BJ (cell line): ENCODE data around the gene SORBS2. TPM values are rescaled to one million over a fixed set of nuclear protein-coding genes. Genes with fewer than 3 reads are reported as not detected.
A peak's percentile ranks its signal among the peaks of the same experiment; 100 is the strongest.

Experiments
- CTCF ChIA-PET: fragments of 350-600 bp; formaldehyde crosslinking; extraction: SDS; loops from one replicate; lab custom pipeline; 2021; ENCODE audit warnings: antibody characterized with exemption, inconsistent platforms; lab: Yijun Ruan, JAX
- POLR2A ChIA-PET: fragments of 300-600 bp; sonication (Branson Sonifier 250); formaldehyde crosslinking; extraction: SDS; loops from one replicate; lab custom pipeline; 2021; ENCODE audit warnings: antibody characterized with exemption; lab: Charles Lee
- DNase-seq: peaks from one replicate; pipeline ENCODE4 v3.0.0-alpha.2; 2011; ENCODE audit warnings: low read depth
- H3K27me3 ChIP-seq: 2 replicates; pipeline ENCODE4 v1.6.0; 2011; ENCODE audit warnings: low read length; ENCODE audit not compliant: control insufficient read depth, insufficient read depth
- H3K36me3 ChIP-seq: 2 replicates; pipeline ENCODE4 v1.5.1; 2011; ENCODE audit warnings: low read length; ENCODE audit not compliant: control insufficient read depth, insufficient read depth
- H3K4me3 ChIP-seq: 2 replicates; pipeline ENCODE4 v1.5.1; 2011; ENCODE audit warnings: low read depth, mild to moderate bottlenecking, control low read depth, low read length
- polyA plus RNA-seq: library from polyadenylated mRNA; depleted of rRNA; stranded (reverse); fragments of >200 nt; gene quantifications from 2 replicates; pipeline ENCODE4 v1.2.3, GENCODE V29; 2011
- TF ChIP-seq, protein P1 (sequence below): IDR thresholded peaks from 2 replicates; pipeline ENCODE4 v1.5.1; 2011; ENCODE audit warnings: low read depth, mild to moderate bottlenecking, control low read depth, inconsistent platforms, low read length, moderate library complexity; ENCODE audit not compliant: insufficient read depth

The SORBS2 gene
- polyA plus RNA-seq, 1 experiment, result 9.1 TPM

DNA sequence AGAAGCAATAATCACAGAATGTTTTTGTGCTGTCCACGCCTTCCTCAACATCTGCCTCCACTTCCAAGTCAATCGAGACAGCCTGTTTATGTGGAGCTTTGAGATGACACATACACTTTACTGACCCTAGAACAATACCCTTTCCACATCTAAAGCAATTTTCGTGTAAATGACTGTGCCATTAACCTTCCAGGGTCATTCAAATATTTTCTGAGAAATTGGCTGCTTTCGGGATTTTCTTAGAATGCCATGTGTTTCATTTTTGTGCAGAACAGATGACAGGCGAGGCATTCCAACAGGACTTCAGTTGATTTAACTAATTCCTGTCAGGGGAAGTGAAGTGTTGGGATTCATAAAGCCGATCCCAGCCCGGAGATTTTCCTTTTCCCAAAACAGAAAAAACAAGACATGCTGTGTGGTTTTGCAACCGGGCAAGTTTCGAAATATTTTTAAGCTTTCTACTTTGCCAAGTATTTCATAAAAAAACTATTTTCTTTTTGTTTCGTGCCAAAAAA is 73.9 kb downstream of the SORBS2 start:
- TF ChIP-seq, protein P1, sequence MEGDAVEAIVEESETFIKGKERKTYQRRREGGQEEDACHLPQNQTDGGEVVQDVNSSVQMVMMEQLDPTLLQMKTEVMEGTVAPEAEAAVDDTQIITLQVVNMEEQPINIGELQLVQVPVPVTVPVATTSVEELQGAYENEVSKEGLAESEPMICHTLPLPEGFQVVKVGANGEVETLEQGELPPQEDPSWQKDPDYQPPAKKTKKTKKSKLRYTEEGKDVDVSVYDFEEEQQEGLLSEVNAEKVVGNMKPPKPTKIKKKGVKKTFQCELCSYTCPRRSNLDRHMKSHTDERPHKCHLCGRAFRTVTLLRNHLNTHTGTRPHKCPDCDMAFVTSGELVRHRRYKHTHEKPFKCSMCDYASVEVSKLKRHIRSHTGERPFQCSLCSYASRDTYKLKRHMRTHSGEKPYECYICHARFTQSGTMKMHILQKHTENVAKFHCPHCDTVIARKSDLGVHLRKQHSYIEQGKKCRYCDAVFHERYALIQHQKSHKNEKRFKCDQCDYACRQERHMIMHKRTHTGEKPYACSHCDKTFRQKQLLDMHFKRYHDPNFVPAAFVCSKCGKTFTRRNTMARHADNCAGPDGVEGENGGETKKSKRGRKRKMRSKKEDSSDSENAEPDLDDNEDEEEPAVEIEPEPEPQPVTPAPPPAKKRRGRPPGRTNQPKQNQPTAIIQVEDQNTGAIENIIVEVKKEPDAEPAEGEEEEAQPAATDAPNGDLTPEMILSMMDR, result no peak
- peak; percentile 91 for DNase-seq
- no peak overlapping the region for H3K4me3 ChIP-seq

DNA sequence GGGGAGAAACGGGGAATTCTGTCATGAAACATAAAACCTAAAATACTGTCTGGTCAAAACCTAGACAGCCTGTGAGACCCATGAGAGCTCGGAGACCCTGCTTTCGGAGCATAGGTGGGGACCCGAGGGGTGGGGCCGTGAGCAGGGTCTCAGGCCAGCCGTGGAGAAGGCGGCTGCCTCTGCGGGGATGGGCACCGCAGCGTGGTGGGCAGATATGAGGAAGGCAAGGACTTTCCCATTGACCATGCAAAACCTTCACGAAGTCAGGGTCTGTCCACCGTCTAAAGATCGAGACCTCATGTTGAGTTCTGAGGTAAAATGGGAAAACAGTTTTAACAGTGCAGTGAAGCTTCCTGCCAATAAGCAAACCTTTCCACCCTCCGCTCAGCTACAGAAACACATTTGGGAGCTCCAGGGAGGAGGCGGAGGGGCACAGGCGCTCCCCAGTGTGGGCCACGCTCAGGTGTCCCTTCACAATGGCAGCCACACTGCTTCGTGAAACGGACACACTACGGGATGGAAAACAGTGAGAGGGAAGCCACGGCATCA is 74.4 kb downstream of the SORBS2 start:
- ChIA-PET POLR2A (interaction anchor here (0.7 kb wide), 1 partner anchor 37 kb away, joined by 3 read pairs; no protein-coding TSS in a partner anchor), CTCF (interaction anchor here (1.3 kb wide), 1 partner anchor 284 kb away, joined by 3 read pairs; no protein-coding TSS in a partner anchor)
- no peak for DNase-seq
- H3K4me3 ChIP-seq, result no peak overlapping the region; the same call in 1 of the 2 replicates
- TF ChIP-seq, protein P1, result no peak
- no peaks in the 10 kb centered on the region for H3K36me3 ChIP-seq
- no peaks in the 10 kb centered on the region; the same call in 1 of the 2 replicates for H3K27me3 ChIP-seq

More for the DNA sequence above, 73.9 kb downstream of the SORBS2 start:
- ChIA-PET POLR2A (interaction anchor here (0.7 kb wide), 1 partner anchor 37 kb away, joined by 3 read pairs; no protein-coding TSS in a partner anchor), CTCF (interaction anchor here (0.9 to 1.4 kb wide), 3 partner anchors 12 to 283 kb away, joined by 3 to 5 read pairs (median 3); no protein-coding TSS in a partner anchor)
- H3K27me3 ChIP-seq, result no peaks in the 10 kb centered on the region; the same call in 1 of the 2 replicates
- H3K36me3 ChIP-seq, result no peaks in the 10 kb centered on the region

DNA sequence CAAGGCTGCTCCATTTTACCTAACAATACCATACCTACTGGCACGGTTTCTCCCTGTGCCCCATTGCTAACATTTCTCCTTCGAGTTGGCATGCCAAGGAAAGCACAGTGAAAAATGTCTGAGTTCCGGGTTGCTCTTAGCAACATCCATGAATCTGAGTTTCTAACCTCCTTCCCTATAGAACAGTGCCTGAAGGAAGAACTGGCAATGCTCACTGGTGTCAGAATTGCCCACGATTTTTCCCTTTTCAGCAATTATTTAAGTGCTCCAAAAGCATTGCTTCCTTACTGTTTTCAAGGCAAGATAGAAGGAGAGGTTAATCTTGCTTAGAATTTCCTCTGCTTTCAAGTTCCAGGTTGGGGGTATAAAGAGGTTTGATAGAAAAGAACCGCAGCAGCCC is 75.1 kb downstream of the SORBS2 start:
- ChIA-PET POLR2A (no interaction called here), CTCF (no interaction called here)
- no peak overlapping the region for H3K4me3 ChIP-seq
- no peaks in the 10 kb centered on the region for H3K36me3 ChIP-seq
- TF ChIP-seq, protein P1, result no peak
- no peak for DNase-seq
- H3K27me3 ChIP-seq, result no peaks in the 10 kb centered on the region; the same call in 1 of the 2 replicates

DNA sequence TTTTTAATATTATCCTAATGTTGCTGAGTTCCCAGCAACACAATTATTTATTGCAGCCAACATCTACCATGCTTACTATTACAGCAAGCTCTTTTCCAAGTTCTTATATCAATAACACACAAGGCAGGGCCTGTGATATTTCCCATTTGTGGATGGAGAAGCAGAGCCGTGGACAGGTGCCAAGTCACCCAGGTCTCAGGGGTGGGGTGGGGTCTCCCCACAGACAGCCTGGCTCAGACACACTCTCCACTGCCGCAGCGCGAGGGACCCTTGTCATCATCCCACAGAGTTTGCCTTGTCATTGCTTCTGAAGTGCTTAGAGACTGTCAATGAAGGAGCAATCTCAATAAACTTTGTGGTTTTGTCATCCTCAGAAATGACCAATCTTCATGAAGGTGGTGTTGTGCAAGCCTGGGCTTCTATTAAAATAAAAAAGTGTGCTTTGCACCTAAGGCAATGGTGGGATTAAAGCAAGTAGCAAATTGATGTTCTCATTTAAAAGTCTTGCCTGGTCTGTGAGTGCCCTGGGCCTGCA is 76.1 kb downstream of the SORBS2 start:
- no peak for DNase-seq

DNA sequence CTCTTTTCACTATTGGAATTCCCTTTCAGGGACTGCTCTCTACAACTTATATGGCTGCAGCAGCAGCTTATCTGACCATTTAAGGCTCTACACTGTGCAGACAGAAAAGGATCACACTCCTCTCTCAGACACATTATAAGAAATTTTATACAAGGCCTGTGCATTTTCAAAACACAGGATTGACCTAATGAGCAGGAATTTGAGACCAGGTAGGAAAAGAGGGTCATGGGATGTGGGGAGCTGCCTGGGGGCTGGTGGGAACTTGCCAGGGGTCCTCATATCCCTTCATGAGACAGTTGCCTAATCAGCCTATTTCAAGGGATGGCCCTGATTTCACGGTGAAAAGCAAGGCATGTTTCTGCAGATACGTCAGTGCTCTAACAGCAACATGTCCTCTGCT is 77.1 kb downstream of the SORBS2 start:
- Histone ChIP-seq H3K27me3 (no peaks in the 10 kb centered on the region; the same call in 1 of the 2 replicates), H3K4me3 (no peak overlapping the region), H3K36me3 (no peaks in the 10 kb centered on the region)
- ChIA-PET CTCF (interaction anchor here (1.2 kb wide), 1 partner anchor 303 kb away, joined by 3 read pairs; no protein-coding TSS in a partner anchor), POLR2A (no interaction called here)
- TF ChIP-seq, protein P1, result no peak
- DNase-seq, result no peak

More for the DNA sequence above, 76.1 kb downstream of the SORBS2 start:
- Histone ChIP-seq H3K4me3 (no peak overlapping the region), H3K36me3 (no peaks in the 10 kb centered on the region), H3K27me3 (no peaks in the 10 kb centered on the region; the same call in 1 of the 2 replicates)
- TF ChIP-seq, protein P1, result no peak
- ChIA-PET POLR2A (no interaction called here), CTCF (no interaction called here)
